HG02981 (cell line): Measurements from ENCODE around the gene NRXN3.

ENCODE experiments used
- ATAC-seq: cut with Tn5 transposase; IDR thresholded peaks from one replicate; pipeline ENCODE4 v1.9.1; 2021; ENCODE audit warnings: mild to moderate bottlenecking, moderate library complexity; ENCODE audit not compliant: unreplicated experiment

NRXN3 gene

DNA sequence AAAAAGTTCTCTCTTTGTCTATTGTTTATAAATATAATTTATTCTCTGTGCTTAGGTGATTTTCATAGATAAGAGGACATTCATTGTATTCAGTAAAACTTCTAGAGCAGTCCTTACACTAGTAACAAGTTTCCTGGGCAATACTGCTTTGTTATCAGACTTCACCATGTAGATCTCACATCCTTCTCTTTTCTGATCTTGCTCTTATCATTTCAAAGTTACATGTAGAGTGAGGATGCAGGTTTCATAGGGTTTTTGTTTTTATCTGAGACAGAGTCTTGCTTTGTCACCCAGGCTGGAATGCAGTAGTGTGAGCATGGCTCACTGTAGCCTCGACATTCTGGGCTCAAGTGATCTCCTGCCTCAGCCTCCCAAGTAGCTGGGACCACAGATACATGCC lies 1251.6 kb downstream of the NRXN3 start:
- ATAC-seq, result no peak

DNA sequence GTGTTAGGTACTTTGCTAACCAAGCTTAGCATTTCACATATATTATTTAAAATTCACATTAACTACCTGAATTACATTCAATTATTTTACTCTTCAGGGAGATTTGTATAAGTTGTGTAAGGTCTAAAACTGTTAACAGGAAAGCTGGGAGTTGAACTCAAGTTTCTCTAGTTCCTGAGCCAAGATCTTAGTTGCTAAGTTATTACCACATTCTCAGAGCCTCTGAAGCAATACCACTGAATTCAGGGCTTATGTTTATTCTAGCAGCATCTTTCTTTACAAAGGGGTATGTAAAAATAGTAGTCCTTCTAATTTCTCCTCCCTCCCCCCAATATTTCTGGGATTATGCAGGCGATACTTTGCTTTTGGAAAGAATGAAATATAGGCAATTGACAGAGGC lies 1254.3 kb downstream of the NRXN3 start:
- no peak for ATAC-seq

DNA sequence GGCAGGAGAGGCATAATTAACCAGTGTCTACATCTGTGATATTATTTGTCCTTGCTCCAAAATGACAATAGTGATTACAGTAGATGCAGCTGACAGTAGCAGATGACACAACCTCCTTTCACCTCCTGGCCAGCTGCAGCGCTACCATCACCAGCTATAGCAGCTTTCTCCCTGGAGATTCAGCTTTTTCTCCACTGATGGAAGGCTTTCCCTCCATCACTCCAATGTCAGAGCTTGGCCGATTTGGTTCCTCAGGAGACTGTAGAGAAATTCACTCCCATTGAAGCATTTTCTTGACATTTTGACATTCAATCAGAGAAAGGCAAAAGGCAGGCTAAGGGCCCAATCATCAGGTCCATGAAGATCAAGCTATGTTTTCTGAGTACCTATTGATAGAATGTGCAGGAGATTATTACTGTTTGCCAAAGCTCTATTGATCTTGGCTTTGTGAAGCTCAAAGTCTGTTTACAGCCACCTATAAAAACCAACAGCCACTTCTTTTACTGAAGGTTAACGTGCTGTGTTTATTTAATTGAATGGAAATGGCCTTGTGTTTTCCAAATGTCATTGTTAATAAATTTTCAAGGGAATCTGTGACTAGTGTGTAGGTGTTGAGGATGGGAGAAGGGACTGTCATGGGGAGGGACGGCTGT lies 1256.1 kb downstream of the NRXN3 start:
- no peak for ATAC-seq

DNA sequence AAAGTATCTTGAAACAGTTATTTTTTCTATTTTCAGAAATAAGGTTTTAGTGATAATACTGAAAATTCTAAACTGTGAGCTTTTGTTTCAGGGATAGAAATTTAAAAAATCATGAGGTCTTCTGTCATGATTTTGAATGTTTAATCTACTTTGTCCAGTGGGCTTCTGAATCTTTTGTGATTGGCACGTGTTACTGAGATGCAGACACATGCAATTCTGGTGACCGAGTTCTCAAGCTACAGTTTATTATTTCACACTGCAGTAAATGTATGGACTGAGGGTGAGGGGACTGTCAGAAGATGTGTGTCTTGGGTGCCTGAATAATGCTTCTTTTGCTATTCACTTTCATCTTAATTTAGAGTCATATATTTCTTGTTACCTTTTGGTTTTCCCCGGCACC lies 1262.5 kb downstream of the NRXN3 start:
- no peak for ATAC-seq

DNA sequence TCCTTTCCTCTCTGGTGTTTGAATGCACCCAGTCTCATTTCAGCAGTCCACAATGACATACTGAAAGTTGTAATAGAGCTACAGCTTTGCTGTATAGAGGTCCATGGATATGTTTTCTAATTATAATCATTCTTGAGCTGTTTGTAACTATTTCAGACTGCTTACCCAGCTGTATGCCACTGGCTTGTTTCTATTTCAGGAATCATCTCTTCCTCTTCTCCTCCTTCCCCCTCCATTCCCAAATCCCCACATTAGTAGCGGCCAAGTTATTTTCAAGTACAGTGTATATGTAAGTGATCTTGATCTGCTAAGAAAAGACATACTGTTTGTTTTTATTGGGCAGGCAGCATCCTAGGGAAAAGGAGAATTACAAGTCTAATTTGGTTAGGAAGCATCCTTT lies 1266.2 kb downstream of the NRXN3 start:
- no peak for ATAC-seq

DNA sequence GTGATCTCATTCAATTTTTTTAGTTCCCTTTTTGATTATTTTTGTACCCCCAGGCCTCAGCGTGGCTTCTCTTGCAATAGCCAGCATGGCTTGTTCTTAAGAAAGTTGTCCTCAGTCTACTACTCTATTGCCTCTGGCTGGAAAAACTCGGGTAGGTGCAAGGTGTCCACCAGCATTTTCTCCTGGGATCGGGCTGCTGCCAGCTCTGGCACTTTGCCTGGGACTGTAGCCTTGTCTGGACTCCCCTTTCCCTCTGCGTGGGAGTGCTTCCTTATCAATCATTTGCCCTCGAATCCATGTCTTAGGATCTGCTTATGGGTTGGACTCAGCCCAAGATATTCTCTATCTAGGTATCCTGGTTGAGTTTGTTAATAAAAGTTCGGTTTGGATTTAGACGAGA lies 1267.8 kb downstream of the NRXN3 start:
- ATAC-seq, result no peak

DNA sequence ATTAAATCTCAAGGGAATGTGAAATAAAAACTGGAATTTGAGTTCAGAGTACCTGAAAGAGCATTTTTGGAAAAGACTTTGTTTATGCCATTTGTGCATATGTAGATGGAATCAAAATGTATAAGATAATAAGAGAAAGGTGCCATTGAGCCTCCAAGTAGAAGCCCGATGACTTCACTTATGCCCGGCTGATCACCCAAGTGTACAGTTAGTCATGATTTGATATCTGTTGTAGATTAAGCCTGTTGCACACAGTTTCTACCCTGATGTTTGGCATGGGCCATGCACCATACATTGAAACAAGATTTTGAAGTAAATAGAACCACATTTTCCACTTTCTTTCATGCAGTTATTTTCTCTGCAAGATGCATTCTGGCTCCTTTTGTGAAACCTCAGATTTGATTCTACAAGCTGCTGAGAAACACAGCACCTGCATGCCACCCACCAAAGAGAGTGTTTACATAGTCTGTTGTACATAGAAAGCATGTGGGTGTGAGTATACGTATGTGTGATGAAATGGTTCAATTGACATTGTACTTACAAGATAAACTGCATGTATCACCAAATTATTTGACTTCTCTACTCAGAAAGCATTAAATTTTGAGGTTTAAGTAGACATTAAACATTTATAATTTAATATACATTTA lies 1268.6 kb downstream of the NRXN3 start:
- no peak for ATAC-seq

DNA sequence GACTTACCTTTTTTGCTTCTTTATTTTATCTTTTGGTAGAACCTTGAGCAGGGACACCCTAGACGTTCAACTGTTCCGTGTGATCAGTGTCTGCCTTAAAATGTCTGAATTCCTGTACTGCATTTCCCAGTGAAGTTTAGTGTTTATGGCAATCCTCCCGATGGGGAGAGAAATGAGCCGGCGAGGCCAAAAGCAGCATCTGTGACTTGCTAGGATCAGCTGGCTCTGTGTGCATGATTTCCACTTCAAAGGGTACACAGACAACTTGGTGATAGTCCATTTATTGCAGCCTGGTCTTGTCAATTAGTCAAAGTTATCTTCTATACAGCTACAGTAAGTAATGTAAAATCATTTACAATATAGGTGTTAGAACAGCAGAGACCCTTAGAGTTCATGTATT lies 1272.6 kb downstream of the NRXN3 start:
- no peak for ATAC-seq

DNA sequence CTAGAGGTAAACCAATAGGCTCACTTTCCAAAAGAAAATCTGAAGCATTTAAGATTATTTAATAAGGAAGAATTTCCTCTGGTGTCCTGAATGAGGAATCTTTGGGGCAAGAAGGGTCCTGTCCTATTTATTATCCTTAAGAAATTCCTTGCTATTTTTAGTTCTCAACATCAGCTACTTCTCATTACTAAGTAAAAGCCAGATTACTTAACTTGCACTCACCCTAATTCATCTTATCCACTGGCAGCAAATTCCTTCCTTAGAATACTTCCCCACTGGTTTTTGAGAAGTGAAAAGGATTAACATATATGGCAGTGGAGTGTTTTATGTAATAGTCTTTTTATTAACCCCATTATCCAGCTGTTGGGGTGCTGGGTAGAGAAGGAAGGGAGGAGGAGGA lies 1273.4 kb downstream of the NRXN3 start:
- ATAC-seq, result no peak

DNA sequence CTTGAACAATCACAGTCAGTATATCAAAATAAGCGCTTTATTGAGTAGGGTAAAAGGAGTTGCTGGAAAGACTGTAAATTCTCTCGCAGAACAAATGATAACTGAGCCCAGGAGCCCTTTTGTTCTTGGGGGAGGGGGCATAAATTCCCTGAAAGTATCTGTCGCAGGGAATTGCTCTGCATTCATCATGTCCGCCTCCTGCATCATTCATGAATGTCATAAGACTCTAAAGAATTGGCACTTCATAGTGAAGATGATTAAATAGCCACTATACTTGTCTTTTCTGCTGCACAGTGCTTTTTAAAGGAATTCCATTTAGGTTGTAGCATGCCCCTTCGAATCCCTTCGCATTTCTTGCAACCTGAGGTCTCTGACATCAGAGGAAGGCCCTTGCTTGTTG lies 1278.8 kb downstream of the NRXN3 start:
- ATAC-seq, result no peak

DNA sequence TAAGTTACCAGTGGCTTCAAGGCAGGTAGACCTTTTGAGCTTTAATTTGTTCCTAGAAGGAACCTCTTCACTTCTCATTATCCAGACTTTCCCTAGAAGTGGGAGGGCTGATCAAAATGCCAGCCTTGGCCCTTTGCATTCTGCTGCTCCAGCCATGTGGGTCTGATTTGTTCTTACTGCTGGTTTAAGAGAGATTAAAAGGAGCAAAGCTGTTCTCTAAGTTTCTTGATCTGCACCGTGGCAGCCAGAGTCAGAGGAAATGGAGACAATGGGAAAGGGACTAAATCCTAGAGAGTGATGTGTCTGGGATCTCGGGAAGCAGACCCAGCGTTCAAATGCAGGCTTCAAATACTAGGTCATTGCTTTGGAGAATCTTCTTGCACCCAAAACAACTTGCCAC lies 1281.4 kb downstream of the NRXN3 start:
- no peak for ATAC-seq

DNA sequence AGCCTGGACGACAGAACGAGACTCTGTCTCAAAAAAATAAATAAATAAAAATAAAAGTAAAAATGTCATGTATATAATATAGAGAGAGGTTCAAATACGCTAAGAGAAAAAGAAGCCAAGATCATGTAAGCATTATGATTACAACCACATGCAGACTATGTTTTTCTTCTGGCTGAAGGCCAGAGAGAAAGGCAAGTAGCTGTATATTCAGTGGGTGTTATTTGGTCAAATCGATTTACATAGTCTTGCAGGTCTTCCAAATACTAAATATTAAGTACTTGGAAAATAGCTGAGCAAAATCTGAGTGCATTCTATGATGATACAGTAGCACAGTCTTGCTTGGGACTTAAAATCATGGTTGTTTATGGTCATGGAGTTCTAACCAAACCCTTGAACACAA lies 1283.1 kb downstream of the NRXN3 start:
- no peak for ATAC-seq

DNA sequence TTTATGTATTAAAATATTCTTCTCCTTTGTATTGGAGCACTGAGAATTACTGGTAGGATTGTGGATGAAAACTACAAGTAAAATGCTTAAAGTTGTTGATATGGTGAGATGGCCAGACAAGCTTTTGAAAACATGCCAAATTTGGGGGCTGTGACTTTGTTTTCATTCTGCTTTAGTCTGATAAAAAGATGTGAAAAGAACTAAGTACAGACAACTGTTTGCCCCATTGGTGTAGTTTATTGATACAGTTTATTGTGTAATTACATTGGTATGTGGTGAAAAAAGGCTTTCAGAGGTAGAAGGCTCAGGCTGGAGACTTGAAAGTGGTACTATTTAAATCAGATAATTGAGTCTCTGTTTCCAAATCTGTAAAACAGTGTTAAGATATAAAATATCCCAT lies 1294.3 kb downstream of the NRXN3 start:
- ATAC-seq, result no peak

DNA sequence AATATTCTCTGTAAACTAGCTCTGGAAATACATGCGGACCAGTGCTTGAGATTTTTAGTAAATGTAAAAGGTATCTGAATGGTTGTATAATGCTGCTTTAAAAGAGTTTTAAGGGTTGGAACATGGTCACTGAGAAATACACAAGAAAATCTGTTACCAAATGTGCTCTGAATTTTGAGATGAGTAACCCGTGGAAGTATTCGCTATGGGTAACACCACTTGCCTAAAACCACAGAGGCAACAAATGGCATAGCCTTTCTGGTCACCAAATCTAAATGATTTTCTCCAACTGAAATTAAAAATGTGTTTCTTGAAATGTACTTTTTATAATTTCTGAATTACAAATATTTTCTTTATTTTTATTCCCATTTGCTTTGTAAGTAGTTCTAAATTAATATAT lies 1295.5 kb downstream of the NRXN3 start:
- no peak for ATAC-seq

DNA sequence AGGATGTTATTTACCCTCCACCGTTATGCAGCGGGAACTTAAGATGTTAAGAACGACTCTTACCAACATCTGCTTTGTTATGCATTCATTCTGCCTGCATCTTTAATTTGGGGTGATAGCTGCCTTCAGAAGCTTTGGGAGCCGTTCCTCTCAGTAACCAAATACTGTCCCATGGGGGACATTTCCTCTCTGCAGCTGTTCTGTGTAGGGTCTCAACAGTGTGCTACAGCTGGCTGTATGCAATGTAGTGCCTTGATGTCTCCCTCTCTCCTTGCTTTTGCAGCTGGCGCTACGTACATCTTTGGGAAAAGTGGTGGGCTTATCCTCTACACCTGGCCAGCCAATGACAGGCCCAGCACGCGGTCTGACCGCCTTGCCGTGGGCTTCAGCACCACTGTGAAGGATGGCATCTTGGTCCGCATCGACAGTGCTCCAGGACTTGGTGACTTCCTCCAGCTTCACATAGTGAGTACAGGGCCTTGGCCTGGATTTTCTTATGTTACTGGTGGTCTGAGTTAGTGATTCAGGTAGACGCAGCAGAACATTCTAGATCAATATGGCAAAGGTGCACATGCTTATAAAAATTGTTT lies 1296.9 kb downstream of the NRXN3 start:
- no peak for ATAC-seq

DNA sequence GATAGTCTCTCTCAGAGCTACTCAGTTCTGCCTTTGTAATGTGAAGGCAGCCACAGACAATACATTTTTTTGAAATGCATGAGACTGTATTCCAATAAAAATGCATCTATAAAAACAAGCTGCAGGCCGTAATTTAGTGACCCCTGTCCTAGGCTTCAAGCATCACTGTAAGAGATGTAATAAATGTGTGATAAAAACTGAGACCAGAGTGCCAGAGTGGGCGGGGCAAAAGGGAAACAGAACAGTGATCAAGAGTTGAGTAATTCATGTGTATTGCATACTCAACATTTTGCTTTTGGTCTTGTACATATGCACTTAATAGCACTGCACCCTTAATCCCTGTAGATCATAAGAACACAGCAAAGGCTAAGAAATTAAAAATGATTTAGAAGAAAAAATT lies 1297.7 kb downstream of the NRXN3 start:
- no peak for ATAC-seq

DNA sequence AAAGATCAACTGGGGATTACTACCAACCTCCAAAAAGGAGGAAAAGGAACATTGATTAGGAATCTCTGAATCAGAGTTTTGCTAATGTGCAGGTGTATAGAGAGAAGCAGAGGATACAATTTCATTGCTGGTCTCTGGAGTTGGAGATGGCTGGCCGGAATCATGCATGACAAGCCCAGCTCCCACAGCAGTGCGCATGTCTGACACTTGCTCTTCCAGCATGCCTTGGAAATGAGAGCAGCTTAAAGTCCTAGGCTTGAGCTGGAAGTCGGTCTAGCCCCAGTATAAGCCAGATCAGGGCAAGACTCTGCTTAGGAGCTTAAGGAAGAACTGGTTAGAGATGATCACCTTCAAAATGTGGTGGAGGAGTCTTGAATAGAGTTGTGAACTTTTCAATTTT lies 1298.3 kb downstream of the NRXN3 start:
- ATAC-seq, result no peak

DNA sequence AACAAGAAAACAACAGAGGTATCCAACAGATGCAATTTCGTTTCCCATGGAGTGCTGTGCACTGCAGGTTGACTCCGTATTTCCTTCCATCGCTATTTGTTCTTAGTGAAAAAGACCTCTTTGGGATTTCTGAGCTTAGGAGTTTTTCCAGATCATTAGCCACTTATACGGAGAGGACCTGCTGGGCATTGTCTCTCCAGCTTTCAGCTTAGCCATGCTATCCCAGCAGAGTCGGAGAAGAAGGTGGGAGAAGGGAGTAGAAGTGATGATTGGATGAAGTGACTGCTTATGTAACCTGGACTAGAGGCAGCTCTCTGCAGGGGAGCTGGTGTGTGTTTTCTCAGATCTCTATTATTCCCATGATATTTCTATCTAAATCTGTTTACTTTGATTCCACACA lies 1303.5 kb downstream of the NRXN3 start:
- no peak for ATAC-seq

DNA sequence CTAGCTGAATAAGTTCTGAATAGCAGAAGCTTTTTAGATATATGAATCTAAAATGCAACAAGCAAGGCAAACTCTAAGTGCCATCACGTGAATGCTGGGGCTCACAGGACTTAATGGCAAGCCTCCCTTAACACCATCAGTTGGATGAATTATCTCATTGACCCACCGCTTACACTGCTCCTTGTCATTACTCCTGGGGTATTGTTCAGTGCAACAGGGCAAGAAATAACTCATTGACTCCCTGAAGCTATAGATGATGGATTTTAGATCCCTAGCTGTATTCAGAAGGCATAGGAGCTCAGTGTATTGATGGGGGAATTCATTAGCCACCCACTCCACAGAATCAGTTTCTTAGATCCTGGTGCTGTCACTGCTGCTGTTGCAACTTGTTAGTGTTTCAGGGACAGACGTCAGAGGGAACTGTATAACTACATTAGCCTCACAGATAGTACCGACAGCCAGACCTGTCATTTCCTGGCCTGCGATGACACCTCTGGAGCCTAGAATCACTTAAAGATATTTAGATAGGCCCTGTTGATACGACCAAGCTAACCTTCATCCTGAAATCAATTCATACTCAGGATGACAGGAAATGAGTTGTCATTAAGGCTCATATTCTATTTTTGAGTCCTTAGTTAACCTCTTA lies 1305.8 kb downstream of the NRXN3 start:
- ATAC-seq, result no peak

DNA sequence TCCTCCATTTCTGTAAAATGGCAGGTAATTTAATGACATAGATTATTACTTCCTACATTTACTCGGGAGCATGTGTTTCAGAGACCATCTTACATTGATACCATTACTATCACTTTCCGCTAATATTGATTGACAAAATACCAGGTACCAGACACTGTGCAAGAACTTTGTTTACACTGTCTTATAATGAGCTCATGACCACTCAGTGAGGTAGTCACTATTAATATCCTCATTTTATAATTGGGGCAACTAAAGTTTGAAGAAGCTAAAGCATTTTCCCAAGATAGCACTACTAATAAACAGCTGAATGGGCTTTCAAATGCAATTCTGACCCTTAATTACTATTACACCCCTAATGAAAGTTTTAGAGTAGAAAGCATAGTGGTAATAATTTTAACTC lies 1306.4 kb downstream of the NRXN3 start:
- ATAC-seq, result no peak

DNA sequence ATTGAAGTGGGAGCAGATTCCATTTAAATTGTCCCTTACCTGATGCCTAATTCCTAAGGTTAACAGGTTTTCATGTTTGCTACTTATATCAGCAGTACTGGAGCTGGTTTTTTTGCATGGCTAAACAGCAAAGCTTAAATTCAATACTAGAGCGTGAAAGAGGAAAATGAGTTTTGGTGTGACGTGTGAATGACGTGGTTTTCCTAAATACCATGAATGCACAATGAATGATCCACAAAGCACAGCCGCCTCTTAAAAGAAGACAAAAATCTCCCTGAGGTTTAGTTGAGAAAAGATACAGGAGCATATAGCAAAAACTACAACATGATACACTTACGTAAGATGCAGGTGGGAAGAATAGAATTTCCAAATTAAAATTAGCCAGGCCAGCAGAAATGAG lies 1310.0 kb downstream of the NRXN3 start:
- ATAC-seq, result no peak

DNA sequence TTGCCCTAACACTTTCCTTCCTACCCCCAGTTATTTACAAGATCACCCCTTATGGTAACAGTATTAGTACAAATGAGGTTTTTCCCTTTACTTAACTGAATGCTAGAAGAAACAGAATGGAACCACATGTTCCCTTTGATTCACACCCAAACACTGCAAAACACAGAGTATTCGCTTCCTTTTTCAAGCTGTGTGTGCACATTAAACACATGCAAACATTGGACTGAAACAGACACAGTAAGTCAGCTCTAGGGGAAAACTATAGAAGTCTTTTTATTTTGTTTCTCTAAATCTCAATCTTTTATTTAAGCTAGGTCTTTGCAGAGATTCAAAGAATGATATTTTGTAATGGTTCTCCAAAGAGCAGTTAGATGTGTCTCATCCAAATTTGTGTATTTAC lies 1312.7 kb downstream of the NRXN3 start:
- no peak for ATAC-seq
